CD8-positive, alpha-beta memory T cell (primary cell): ENCODE results near the gene SLC17A8. TPM values are rescaled to one million over a fixed set of nuclear protein-coding genes. Genes with fewer than 3 reads are reported as not detected.
"Not testable (repeated sequence)": the region's sequence is repeated elsewhere in the genome, so short reads cannot be mapped to it uniquely, and the experiment has no call there.

Source experiments
- CTCF ChIA-PET: fragments of 350-600 bp; sonication (Branson Sonifier 250); formaldehyde crosslinking; loops from one replicate; lab custom pipeline; 2021; ENCODE audit warnings: antibody characterized with exemption; lab: Charles Lee
- POLR2A ChIA-PET: fragments of 350-600 bp; sonication (Branson Sonifier 250); formaldehyde crosslinking; loops from one replicate; lab custom pipeline; 2021; ENCODE audit warnings: antibody characterized with exemption; lab: Charles Lee
- DNase-seq, 5 donors: peaks; one replicate each; pipeline versions ENCODE4 v3.0.0 to v3.0.0-alpha.2; 2020 to 2022; ENCODE audit warnings: mixed read lengths in 1 of 5
- H3K27ac ChIP-seq: one replicate; pipeline ENCODE4 v1.7.0; 2013; ENCODE audit warnings: low read depth, mild to moderate bottlenecking, low read length, moderate library complexity
- H3K27me3 ChIP-seq: 2 replicates; pipeline ENCODE4 v1.7.0; 2013; ENCODE audit warnings: low read length, mild to moderate bottlenecking; ENCODE audit not compliant: insufficient read depth, poor library complexity, severe bottlenecking
- H3K36me3 ChIP-seq: 2 replicates; pipeline ENCODE4 v1.7.0; 2013; ENCODE audit warnings: mild to moderate bottlenecking, low read length, moderate library complexity; ENCODE audit not compliant: insufficient read depth
- H3K4me1 ChIP-seq: 2 replicates; pipeline ENCODE4 v1.7.0; 2013; ENCODE audit warnings: mild to moderate bottlenecking, low read length, moderate library complexity; ENCODE audit not compliant: insufficient read depth
- H3K4me3 ChIP-seq: 2 replicates; pipeline ENCODE4 v1.7.0; 2013; ENCODE audit warnings: mild to moderate bottlenecking, low read length
- H3K9me3 ChIP-seq: 2 replicates; pipeline ENCODE4 v1.7.0; 2013; ENCODE audit warnings: mild to moderate bottlenecking, low read length
- H3K27ac Mint-ChIP-seq, 8 donors: one replicate each; pipeline ENCODE4 v1.8.0; 2020 to 2021; ENCODE audit warnings: mixed read lengths in 8 of 8, mild to moderate bottlenecking in 6 of 8, inconsistent platforms in 3 of 8, moderate library complexity in 3 of 8
- H3K27me3 Mint-ChIP-seq, 2 donors: one replicate each; pipeline ENCODE4 v1.8.0; 2020 to 2021; ENCODE audit warnings: mixed read lengths in 2 of 2, mild to moderate bottlenecking in 1 of 2, moderate library complexity in 1 of 2
- H3K36me3 Mint-ChIP-seq, 3 donors: one replicate each; pipeline ENCODE4 v1.8.0; 2020 to 2021; ENCODE audit warnings: mixed read lengths in 3 of 3, inconsistent platforms in 1 of 3, mild to moderate bottlenecking in 1 of 3
- H3K4me1 Mint-ChIP-seq, 3 donors: one replicate each; pipeline ENCODE4 v1.8.0; 2020 to 2021; ENCODE audit warnings: mixed read lengths in 3 of 3, inconsistent platforms in 1 of 3, mild to moderate bottlenecking in 1 of 3
- H3K4me3 Mint-ChIP-seq, 7 donors: one replicate each; pipeline ENCODE4 v1.8.0; 2020 to 2021; ENCODE audit warnings: mixed read lengths in 7 of 7, mild to moderate bottlenecking in 6 of 7, moderate library complexity in 4 of 7, inconsistent platforms in 2 of 7
- H3K9me3 Mint-ChIP-seq, 5 donors: one replicate each; pipeline ENCODE4 v1.8.0; 2020 to 2022; ENCODE audit warnings: mixed read lengths in 5 of 5, mild to moderate bottlenecking in 3 of 5, moderate library complexity in 2 of 5, inconsistent platforms in 1 of 5
- polyA plus RNA-seq: library from polyadenylated mRNA; unstranded; fragments of 300-500 nt; fragmentation: Illumina TruSeq; gene quantifications from one replicate; pipeline ENCODE4 v1.2.3, GENCODE V29; 2021
- total RNA-seq, 2 experiments: library from RNA; stranded (reverse); gene quantifications; one replicate each; pipeline ENCODE4 v1.2.3, GENCODE V29; 2021

SLC17A8 gene
- total and polyA plus RNA-seq, 3 experiments from 2014 or later, result not detected

- Histone ChIP-seq H3K4me1 (no peaks in the 10 kb centered on the region), H3K27me3 (no peaks in the 10 kb centered on the region), H3K36me3 (no peaks in the 10 kb centered on the region), H3K27ac (no peak overlapping the region), H3K9me3 (no peaks in the 10 kb centered on the region), H3K4me3 (no peak overlapping the region)
- no peak for DNase-seq
- peaks cover 7 to 19% of the 10 kb centered on the region in 2 donors for H3K27me3 Mint-ChIP-seq
- H3K9me3 Mint-ChIP-seq, result no peaks in the 10 kb centered on the region
- no peaks in the 10 kb centered on the region for H3K4me1 Mint-ChIP-seq
- ChIA-PET POLR2A (no interaction called here), CTCF (interaction anchor here (1.1 to 1.2 kb wide), 2 partner anchors 13 to 60 kb away, joined by 3 read pairs; no protein-coding TSS in a partner anchor)
- no peak overlapping the region for H3K4me3 Mint-ChIP-seq
- H3K36me3 Mint-ChIP-seq, result no peaks in the 10 kb centered on the region
- no peak overlapping the region for H3K27ac Mint-ChIP-seq
These were observed 48.0 kb downstream of the SLC17A8 start for GRCh38 chr12:100404769-100405407.

GRCh38 chr12:100413001-100413400, 56.1 kb downstream of the SLC17A8 start:
- Histone ChIP-seq H3K4me1 (no peaks in the 10 kb centered on the region), H3K27ac (no peak overlapping the region), H3K9me3 (no peaks in the 10 kb centered on the region), H3K36me3 (no peaks in the 10 kb centered on the region), H3K27me3 (no peaks in the 10 kb centered on the region), H3K4me3 (no peak overlapping the region)
- H3K27me3 Mint-ChIP-seq, result peaks cover 0 to 44% of the 10 kb centered on the region in 2 donors
- H3K9me3 Mint-ChIP-seq, result no peaks in the 10 kb centered on the region
- no peaks in the 10 kb centered on the region for H3K4me1 Mint-ChIP-seq
- no peak overlapping the region for H3K4me3 Mint-ChIP-seq
- H3K27ac Mint-ChIP-seq, result no peak overlapping the region
- ChIA-PET POLR2A (no interaction called here), CTCF (no interaction called here)
- DNase-seq, result no peak
- H3K36me3 Mint-ChIP-seq, result no peaks in the 10 kb centered on the region

GRCh38 chr12:100414739-100415138, 57.9 kb downstream of the SLC17A8 start:
- no peaks in the 10 kb centered on the region for H3K9me3 ChIP-seq
- H3K4me3 ChIP-seq, result no peak overlapping the region
- Mint-ChIP-seq H3K9me3 (no peaks in the 10 kb centered on the region), H3K4me1 (no peaks in the 10 kb centered on the region), H3K4me3 (no peak overlapping the region), H3K27me3 (peaks cover 0 to 31% of the 10 kb centered on the region in 2 donors), H3K36me3 (no peaks in the 10 kb centered on the region), H3K27ac (no peak overlapping the region)
- ChIA-PET POLR2A (no interaction called here), CTCF (no interaction called here)
- no peaks in the 10 kb centered on the region for H3K4me1 ChIP-seq
- no peaks in the 10 kb centered on the region for H3K36me3 ChIP-seq
- H3K27me3 ChIP-seq, result no peaks in the 10 kb centered on the region
- H3K27ac ChIP-seq, result no peak overlapping the region
- DNase-seq, result no peak

GRCh38 chr12:100422646-100423045, 65.8 kb downstream of the SLC17A8 start:
- no peak overlapping the region for H3K4me3 Mint-ChIP-seq
- H3K4me3 ChIP-seq, result no peak overlapping the region
- ChIA-PET CTCF (no interaction called here), POLR2A (no interaction called here)
- H3K4me1 ChIP-seq, result no peaks in the 10 kb centered on the region
- no peaks in the 10 kb centered on the region for H3K4me1 Mint-ChIP-seq
- peaks cover 0 to 14% (median 4%) of the 10 kb centered on the region in 5 donors for H3K9me3 Mint-ChIP-seq
- no peaks in the 10 kb centered on the region for H3K27me3 ChIP-seq
- no peak for DNase-seq
- H3K9me3 ChIP-seq, result no peaks in the 10 kb centered on the region
- no peaks in the 10 kb centered on the region for H3K36me3 ChIP-seq
- H3K36me3 Mint-ChIP-seq, result peaks cover 0 to 2% (median 0%) of the 10 kb centered on the region in 3 donors
- peaks cover 3 to 16% of the 10 kb centered on the region in 2 donors for H3K27me3 Mint-ChIP-seq
- H3K27ac ChIP-seq, result no peak overlapping the region
- H3K27ac Mint-ChIP-seq, result no peak overlapping the region

- Mint-ChIP-seq H3K9me3 (peaks cover 0 to 11% (median 7%) of the 10 kb centered on the region in 5 donors), H3K36me3 (peaks cover 0 to 2% (median 0%) of the 10 kb centered on the region in 3 donors), H3K27ac (peak overlapping the region in 1 of 8 donors; percentile 54), H3K27me3 (peaks cover 5 to 16% of the 10 kb centered on the region in 2 donors), H3K4me3 (no peak overlapping the region), H3K4me1 (no peaks in the 10 kb centered on the region)
- H3K9me3 ChIP-seq, result no peaks in the 10 kb centered on the region
- no peak overlapping the region for H3K27ac ChIP-seq
- H3K4me1 ChIP-seq, result no peaks in the 10 kb centered on the region
- no peak overlapping the region for H3K4me3 ChIP-seq
- no peak for DNase-seq
- H3K27me3 ChIP-seq, result no peaks in the 10 kb centered on the region
- ChIA-PET CTCF (no interaction called here), POLR2A (no interaction called here)
- H3K36me3 ChIP-seq, result no peaks in the 10 kb centered on the region
These were observed 69.3 kb downstream of the SLC17A8 start for GRCh38 chr12:100426145-100426544.

GRCh38 chr12:100427078-100427477, 70.2 kb downstream of the SLC17A8 start:
- Histone ChIP-seq H3K36me3 (no peaks in the 10 kb centered on the region), H3K9me3 (no peaks in the 10 kb centered on the region), H3K4me3 (no peak overlapping the region), H3K27ac (no peak overlapping the region), H3K4me1 (no peaks in the 10 kb centered on the region), H3K27me3 (no peaks in the 10 kb centered on the region)
- ChIA-PET POLR2A (no interaction called here), CTCF (no interaction called here)
- peaks cover 5 to 16% of the 10 kb centered on the region in 2 donors for H3K27me3 Mint-ChIP-seq
- peak overlapping the region in 1 of 8 donors; percentile 10 for H3K27ac Mint-ChIP-seq
- H3K9me3 Mint-ChIP-seq, result peaks cover 0 to 11% (median 7%) of the 10 kb centered on the region in 5 donors
- no peak for DNase-seq
- peaks cover 0 to 2% (median 0%) of the 10 kb centered on the region in 3 donors for H3K36me3 Mint-ChIP-seq
- H3K4me3 Mint-ChIP-seq, result no peak overlapping the region
- no peaks in the 10 kb centered on the region for H3K4me1 Mint-ChIP-seq

- H3K4me3 Mint-ChIP-seq, H3K36me3 Mint-ChIP-seq, H3K9me3 Mint-ChIP-seq, H3K27ac ChIP-seq, DNase-seq, H3K4me3 ChIP-seq, H3K4me1 ChIP-seq, POLR2A ChIA-PET, H3K4me1 Mint-ChIP-seq, CTCF ChIA-PET, H3K27ac Mint-ChIP-seq, H3K9me3 ChIP-seq, H3K27me3 ChIP-seq, H3K36me3 ChIP-seq: not testable (repeated sequence)
- H3K27me3 Mint-ChIP-seq, result peaks cover 7 to 11% of the 10 kb centered on the region in 2 donors
These were observed 73.4 kb downstream of the SLC17A8 start for GRCh38 chr12:100430251-100430650.

- no peaks in the 10 kb centered on the region for H3K27me3 ChIP-seq
- H3K27ac ChIP-seq, result no peak overlapping the region
- H3K27me3 Mint-ChIP-seq, result peaks cover 0 to 6% of the 10 kb centered on the region in 2 donors
- H3K4me3 ChIP-seq, result no peak overlapping the region
- H3K4me1 ChIP-seq, result no peaks in the 10 kb centered on the region
- no peak overlapping the region for H3K27ac Mint-ChIP-seq
- H3K36me3 Mint-ChIP-seq, result no peaks in the 10 kb centered on the region
- DNase-seq, result no peak
- no peak overlapping the region for H3K4me3 Mint-ChIP-seq
- H3K4me1 Mint-ChIP-seq, result no peaks in the 10 kb centered on the region
- H3K9me3 ChIP-seq, result no peaks in the 10 kb centered on the region
- H3K9me3 Mint-ChIP-seq, result peaks cover 0 to 7% (median 0%) of the 10 kb centered on the region in 5 donors
- POLR2A ChIA-PET, result no interaction called here
- no peaks in the 10 kb centered on the region for H3K36me3 ChIP-seq
- CTCF ChIA-PET, result no interaction called here
These were observed 76.8 kb downstream of the SLC17A8 start for GRCh38 chr12:100433701-100434100.
